GM19025 (cell line): Measurements from ENCODE around the gene ENPP6.
"Not testable (repeated sequence)": the region's sequence is repeated elsewhere in the genome, so short reads cannot be mapped to it uniquely, and the experiment has no call there.

Source experiments
- ATAC-seq: cut with Tn5 transposase; IDR thresholded peaks from one replicate; pipeline ENCODE4 v1.9.1; 2021; ENCODE audit warnings: mild to moderate bottlenecking, low read depth, moderate library complexity; ENCODE audit not compliant: unreplicated experiment

The ENPP6 gene

GRCh38 chr4:184237612-184238011 is 19.9 kb upstream of the ENPP6 start:
- ATAC-seq, result no peak

- ATAC-seq, result no peak
Measured at GRCh38 chr4:184235526-184235925, 17.9 kb upstream of the ENPP6 start.

DNA sequence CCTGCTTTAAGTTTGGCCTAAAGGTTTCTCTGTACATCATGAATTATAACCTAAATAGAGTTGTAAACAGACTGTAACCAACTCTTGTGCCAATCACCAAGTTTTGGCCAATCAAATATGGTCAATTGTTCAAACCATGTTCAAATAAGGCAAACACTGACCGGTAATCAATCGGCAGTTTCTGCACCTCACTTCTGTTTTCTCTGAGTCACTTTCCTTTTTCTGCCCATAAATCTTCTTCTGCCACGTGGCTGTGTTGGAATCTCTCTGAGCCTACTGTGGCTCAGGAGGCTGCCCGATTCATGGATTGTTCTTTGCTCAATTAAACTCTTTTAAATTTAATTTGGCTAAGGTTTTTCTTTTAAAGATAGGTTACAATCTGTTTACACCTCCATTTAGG is 16.5 kb upstream of the ENPP6 start:
- ATAC-seq, result no peak

GRCh38 chr4:184232975-184233374 is 15.3 kb upstream of the ENPP6 start:
- no peak for ATAC-seq

DNA sequence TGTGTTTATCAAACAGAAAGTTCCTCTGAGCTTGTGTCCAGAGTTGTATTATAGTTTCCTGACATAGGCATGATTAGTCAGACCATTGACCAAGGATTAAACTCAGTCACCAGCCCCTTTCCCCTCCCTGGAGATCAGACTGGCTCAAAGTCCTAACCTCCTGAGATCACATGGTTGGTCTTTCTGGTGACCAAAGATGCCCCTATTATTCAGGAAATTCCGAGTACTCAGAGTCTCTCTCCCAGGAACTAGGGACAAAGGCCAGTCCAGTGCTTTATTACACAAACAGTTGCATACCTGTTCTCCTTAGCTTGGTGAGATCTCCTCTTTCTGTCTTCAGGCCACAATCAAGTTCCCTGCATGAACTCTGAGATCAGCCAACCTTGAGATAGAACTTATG is 14.5 kb upstream of the ENPP6 start:
- no peak for ATAC-seq

GRCh38 chr4:184231573-184231972 is 13.9 kb upstream of the ENPP6 start:
- no peak for ATAC-seq

DNA sequence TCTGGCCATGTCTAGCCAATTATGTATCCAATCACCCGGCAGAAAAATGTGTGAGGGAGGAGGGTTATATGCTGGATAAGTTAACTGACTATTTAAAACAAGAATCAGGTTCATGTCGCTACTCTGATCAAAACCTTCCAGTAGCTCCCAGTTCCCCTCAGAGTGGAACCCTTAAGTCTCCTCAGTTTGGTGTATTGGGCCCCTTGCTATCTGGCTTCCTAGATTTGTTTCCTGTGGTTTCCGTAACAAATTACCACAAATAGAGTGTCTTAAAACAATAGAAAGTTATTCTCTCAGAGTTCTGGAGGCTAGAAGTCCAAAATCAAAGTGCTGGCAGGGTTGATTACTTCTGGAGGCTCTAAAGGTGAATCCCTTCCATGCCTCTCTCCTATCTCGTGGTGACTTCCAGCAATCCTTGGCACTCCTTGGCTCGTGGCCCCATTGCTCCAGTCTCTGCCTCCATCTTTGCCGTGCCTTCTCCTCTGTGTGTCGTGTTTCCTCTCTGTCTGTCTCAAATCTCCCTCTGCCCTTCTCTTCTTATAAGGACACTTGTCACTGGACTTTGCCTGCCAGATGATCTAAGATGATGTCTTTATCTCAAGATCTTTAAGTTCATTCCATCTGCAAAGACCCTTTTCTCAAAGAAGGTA is 10.5 kb upstream of the ENPP6 start:
- no peak for ATAC-seq

DNA sequence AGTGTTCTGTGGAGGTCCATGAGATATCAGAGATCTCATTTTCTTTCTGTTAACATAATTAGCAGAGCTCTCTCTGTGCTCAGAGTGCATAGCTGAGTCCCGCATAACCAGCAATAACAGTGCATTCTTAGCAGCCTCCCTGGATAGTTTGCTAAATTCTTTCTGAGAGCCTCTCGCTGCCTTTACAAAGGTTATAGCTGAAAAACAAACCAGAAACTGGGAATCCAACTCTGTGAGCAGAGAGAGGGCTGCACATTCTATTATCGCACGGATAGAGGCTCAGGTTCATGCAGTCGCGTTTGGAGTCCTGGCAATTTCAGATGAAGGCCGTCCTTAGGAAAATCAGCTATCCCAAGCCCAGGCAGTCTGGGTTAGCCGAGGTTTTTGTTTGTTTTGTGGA is 1.2 kb downstream of the ENPP6 start:
- no peak for ATAC-seq

- no peak for ATAC-seq
Measured at GRCh38 chr4:184215709-184216328, 1.9 kb downstream of the ENPP6 start.

GRCh38 chr4:184214931-184215330 is 2.7 kb downstream of the ENPP6 start:
- no peak for ATAC-seq

DNA sequence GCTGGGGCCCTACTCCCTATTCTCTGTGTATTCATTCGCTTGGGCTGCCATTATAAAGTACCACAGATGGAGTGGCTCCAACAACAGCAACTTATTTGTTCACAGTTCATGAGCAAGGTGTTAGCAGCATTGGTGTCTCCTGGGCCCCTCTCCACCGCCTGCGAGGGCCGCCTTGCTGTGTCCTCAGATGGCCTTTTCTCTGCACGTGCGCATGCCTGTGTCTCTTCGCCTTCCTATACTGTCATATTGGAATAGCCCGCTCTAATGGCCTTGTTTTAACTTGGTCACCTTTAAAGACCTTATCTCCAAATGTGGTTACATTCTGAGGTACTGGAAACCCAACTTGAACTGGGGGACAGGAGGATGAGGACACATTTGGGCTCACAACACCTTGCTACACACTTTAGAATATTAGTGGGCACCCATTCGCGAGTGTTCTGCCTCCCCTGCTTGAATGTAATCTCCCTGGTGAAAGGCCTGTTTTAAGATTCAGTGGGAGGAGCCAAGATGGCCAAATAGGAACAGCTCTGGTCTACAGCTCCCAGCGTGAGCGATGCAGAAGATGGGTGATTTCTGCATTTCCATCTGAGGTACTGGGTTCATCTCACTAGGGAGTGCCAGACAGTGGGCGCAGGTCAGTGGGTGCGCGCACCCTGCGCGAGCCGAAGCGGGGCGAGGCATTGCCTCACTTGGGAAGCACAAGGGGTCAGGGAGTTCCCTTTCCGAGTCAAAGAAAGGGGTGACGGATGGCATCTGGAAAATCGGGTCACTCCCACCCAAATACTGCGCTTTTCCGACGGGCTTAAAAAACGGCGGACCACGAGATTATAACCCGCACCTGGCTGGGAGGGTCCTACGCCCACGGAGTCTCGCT is 9.7 kb downstream of the ENPP6 start:
- ATAC-seq, result not testable (repeated sequence)

GRCh38 chr4:184205243-184205642 is 12.4 kb downstream of the ENPP6 start:
- no peak for ATAC-seq

- ATAC-seq, result no peak
Measured at GRCh38 chr4:184203300-184203699, 14.4 kb downstream of the ENPP6 start.

DNA sequence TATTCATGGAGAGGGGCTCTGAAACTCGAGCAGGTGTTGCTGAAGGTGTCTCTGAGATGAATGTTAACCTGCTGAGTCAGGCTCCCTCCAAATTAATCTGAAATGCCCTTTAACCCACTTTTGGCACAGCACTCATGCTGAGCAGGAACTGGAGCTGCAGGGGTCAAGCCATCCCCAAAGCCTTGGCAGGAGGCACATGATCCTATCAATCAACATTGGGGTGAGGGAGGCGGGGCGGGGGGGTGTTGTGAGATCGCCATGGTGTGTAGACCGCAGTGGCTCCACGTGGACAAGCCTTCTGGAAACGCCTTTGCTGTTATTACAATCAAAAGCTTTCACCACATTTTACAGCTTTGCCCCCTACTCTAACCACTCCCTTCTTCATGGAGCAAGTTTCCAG is 16.5 kb downstream of the ENPP6 start:
- ATAC-seq, result no peak

GRCh38 chr4:184200296-184200695 is 17.4 kb downstream of the ENPP6 start:
- ATAC-seq, result no peak

DNA sequence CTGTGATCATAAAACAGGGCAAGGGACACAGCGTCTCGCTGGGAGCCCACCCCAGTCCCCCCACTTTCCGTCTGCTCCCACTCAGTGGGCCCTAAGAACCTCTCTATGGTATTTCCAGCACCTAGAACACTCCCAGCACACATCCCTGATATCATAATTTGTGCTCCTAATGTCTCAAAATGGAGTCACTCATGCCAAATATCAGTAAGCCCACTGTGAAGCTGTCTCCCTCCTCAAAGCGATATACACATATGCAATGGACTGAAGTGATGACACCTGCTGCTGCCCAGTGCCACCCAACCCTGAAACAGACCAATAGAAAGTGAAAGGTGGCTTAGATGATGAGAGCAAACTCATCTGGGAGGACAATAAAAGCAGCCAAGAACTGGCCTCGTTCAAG is 17.9 kb downstream of the ENPP6 start:
- ATAC-seq, result no peak

DNA sequence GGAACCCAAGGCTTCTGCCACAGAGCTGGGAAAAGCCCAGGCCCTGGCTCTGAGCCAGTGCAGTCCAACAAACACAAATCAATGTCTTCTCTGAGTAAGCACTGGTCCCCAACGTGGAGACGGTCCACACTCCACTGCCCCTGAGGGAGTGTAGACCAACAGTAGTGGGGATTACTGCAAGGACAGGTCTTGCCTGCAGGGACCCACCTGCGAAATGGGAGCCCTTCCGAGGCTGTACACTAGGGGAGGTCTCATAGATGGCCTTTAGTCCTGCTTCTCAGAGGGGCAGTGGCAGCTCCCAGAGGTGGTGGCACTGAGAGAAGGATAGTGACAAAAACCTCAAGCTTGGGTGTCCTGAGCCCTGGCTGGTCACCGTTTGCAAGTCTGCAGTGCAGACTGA is 19.5 kb downstream of the ENPP6 start:
- no peak for ATAC-seq

DNA sequence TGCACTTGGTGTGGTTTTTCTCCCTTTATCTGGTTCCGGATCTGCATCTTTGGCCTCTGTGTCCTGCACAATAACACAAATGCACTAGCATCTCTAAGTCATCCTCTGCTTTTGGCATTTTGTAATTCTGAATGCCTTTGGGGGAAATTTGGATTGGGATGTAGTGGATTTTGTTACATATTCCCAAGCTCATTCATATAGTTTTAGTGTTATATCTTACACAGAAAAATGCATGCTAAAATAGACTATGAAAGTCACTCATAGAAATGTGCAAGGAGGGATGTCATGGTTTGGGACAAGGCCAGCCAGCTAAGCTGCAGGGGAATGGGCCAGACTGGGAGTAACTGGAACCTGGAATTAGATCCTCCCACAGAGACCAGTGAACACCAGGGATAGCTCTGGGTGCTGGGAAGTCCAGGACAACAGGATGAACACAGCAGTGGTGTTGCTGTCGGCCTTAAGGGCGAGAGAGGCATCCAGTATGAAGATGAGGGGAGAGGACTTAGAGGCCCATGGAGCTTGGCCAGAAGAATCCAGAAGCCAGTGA is 20.1 kb downstream of the ENPP6 start:
- ATAC-seq, result no peak

GRCh38 chr4:184196730-184197385 is 20.8 kb downstream of the ENPP6 start:
- no peak for ATAC-seq

DNA sequence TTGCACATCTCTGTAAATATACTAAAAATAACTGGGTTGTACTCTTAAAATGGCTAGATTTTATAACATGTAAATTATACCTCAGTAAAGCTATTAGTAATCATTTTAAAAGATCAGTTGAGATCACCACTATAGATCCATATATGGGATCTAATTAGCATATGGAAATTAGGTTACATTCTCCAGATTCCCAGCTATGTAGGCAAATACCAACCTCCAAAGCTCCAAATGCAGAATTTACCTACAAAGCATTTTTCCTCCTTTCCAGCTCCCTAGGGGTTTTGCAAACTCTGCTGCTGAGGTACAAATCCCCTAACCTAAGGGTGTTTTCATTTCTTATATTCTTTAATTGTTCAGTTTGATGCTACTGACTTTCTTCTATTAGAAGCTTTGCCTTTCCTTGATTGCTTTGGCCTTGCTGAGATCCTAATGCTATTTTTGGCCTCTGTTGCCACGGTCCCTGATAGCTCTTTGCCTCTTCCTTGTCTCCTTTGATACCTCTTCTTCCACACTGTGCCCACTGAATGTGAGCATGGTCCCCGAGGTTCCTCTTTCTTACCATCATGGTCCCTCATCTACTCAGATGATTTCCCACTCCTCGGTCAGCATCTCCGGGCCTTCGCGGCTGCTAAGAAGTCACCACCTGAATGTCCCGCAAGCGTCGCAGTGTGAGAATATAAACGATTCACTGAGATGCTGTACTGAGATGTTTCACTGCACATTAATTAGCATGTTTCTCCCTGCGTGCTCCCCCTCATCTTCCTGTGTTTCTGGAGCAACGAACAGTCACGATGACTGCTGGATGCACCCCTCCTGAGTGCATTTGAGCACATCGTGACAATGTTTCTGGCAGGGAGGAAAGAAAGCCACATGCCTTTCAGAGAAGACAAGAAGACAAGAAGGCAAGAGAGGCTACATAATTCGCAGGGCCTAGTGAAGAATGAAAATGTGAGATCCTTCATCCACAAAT is 23.8 kb downstream of the ENPP6 start:
- no peak for ATAC-seq
